GM12878 (cell line): ENCODE data around the gene NFS1. TPM values are rescaled to one million over a fixed set of nuclear protein-coding genes. Genes with fewer than 3 reads are reported as not detected.

Experiments
- ATF2 ChIP-seq: IDR thresholded peaks from 2 replicates; pipeline ENCODE4 v1.6.1; 2012; ENCODE audit warnings: low read length, inconsistent platforms
- GABPA ChIP-seq: IDR thresholded peaks from 2 replicates; pipeline ENCODE4 v1.6.1; 2014; ENCODE audit warnings: antibody characterized with exemption, low read depth, mild to moderate bottlenecking, inconsistent platforms
- HCFC1 ChIP-seq: fragments of 150-350 bp; IDR thresholded peaks from 2 replicates; pipeline ENCODE4 v1.6.1; 2014; ENCODE audit warnings: low read length
- IKZF2 ChIP-seq, 2 experiments: fragments of 450-650 bp; IDR thresholded peaks; 2 replicates each; pipeline ENCODE4 v1.6.1; 2017; ENCODE audit warnings: mild to moderate bottlenecking in 2 of 2, moderate library complexity in 2 of 2
- MEF2A ChIP-seq: IDR thresholded peaks from 2 replicates; pipeline ENCODE4 v1.6.1; 2011; ENCODE audit warnings: low read depth, mild to moderate bottlenecking, low read length, moderate library complexity; ENCODE audit not compliant: insufficient read depth
- SMARCA5 ChIP-seq: fragments of 450-650 bp; IDR thresholded peaks from 2 replicates; pipeline ENCODE4 v1.6.1; 2017; ENCODE audit warnings: mild to moderate bottlenecking
- STAT3 ChIP-seq: IDR thresholded peaks from 2 replicates; pipeline ENCODE4 v1.6.1; 2011; ENCODE audit warnings: low read depth, low read length, improper control_type of control experiment
- polyA plus RNA-seq, 11 experiments: library from polyadenylated mRNA; depleted of rRNA in 4 of 11; unstranded in 6 of 11; stranded (reverse) in 5 of 11; fragments of >200 nt; fragmentation: Nextera tagmentation in 4 of 11; fragmentation: Illumina TruSeq in 1 of 11; extraction: Ambion mirVana in 4 of 11; extraction: Trizol in 1 of 11; gene quantifications; 1 replicate in 1 of 11; 2 replicates in 10 of 11; pipeline versions ENCODE4 v1.2.1 to v1.2.3, GENCODE V29; 2011 to 2016; ENCODE audit warnings: inconsistent platforms in 2 of 11, missing spikeins in 2 of 11, low read depth in 1 of 11
- total RNA-seq, 4 experiments: library from RNA; depleted of rRNA in 3 of 4; stranded (reverse); fragments of >200 nt in 3 of 4; fragmentation: Illumina TruSeq in 1 of 4; extraction: Trizol in 1 of 4; gene quantifications; 2 replicates each; pipeline versions ENCODE4 v1.2.1 to v1.2.3, GENCODE V29; 2013 to 2021
- TF ChIP-seq, protein P1 (sequence below): IDR thresholded peaks from 2 replicates; pipeline ENCODE4 v1.6.1; 2011; ENCODE audit warnings: mild to moderate bottlenecking, low read depth, low read length, moderate library complexity; ENCODE audit not compliant: insufficient replicate concordance
- TF ChIP-seq, protein P2 (sequence below): IDR thresholded peaks from 2 replicates; pipeline ENCODE4 v1.6.1; 2012; ENCODE audit warnings: improper control_type of control experiment, low read depth, low read length; ENCODE audit not compliant: insufficient replicate concordance

Gene NFS1
- total and polyA plus RNA-seq, 10 of the 15 experiments (the other 5 are each of a cell fraction or from before 2014, with no cell fraction given): 9.2 to 74.1 (median 38.6) TPM

DNA sequence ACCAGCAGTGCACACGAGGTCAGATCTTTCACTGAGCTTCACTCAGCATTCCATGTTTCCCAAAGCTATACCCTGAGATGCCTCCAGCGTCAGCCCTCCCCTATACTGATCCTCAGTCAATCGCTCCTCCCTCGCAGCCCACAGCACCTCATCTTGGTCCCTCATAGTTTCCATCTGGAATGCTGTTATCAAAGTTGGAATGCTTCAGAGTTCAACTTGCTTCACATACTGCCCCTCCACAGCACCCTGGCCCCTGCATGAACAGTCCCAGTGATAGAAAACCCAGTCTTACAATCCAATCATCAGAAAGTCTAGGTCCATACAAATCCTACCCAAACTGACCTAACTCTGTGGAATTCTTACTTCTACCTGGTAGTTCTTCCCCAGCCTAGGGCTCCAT is 63.5 kb downstream of the NFS1 start (continued):
- TF ChIP-seq, protein P1, sequence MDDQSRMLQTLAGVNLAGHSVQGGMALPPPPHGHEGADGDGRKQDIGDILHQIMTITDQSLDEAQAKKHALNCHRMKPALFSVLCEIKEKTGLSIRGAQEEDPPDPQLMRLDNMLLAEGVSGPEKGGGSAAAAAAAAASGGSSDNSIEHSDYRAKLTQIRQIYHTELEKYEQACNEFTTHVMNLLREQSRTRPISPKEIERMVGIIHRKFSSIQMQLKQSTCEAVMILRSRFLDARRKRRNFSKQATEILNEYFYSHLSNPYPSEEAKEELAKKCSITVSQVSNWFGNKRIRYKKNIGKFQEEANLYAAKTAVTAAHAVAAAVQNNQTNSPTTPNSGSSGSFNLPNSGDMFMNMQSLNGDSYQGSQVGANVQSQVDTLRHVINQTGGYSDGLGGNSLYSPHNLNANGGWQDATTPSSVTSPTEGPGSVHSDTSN: no peak
- TF ChIP-seq ATF2 (no peak), HCFC1 (no peak), MEF2A (no peak), SMARCA5 (no peak), STAT3 (no peak), GABPA (no peak), IKZF2 (IDR thresholded peaks at IDR 0.05) (no peak)
- TF ChIP-seq, protein P2, sequence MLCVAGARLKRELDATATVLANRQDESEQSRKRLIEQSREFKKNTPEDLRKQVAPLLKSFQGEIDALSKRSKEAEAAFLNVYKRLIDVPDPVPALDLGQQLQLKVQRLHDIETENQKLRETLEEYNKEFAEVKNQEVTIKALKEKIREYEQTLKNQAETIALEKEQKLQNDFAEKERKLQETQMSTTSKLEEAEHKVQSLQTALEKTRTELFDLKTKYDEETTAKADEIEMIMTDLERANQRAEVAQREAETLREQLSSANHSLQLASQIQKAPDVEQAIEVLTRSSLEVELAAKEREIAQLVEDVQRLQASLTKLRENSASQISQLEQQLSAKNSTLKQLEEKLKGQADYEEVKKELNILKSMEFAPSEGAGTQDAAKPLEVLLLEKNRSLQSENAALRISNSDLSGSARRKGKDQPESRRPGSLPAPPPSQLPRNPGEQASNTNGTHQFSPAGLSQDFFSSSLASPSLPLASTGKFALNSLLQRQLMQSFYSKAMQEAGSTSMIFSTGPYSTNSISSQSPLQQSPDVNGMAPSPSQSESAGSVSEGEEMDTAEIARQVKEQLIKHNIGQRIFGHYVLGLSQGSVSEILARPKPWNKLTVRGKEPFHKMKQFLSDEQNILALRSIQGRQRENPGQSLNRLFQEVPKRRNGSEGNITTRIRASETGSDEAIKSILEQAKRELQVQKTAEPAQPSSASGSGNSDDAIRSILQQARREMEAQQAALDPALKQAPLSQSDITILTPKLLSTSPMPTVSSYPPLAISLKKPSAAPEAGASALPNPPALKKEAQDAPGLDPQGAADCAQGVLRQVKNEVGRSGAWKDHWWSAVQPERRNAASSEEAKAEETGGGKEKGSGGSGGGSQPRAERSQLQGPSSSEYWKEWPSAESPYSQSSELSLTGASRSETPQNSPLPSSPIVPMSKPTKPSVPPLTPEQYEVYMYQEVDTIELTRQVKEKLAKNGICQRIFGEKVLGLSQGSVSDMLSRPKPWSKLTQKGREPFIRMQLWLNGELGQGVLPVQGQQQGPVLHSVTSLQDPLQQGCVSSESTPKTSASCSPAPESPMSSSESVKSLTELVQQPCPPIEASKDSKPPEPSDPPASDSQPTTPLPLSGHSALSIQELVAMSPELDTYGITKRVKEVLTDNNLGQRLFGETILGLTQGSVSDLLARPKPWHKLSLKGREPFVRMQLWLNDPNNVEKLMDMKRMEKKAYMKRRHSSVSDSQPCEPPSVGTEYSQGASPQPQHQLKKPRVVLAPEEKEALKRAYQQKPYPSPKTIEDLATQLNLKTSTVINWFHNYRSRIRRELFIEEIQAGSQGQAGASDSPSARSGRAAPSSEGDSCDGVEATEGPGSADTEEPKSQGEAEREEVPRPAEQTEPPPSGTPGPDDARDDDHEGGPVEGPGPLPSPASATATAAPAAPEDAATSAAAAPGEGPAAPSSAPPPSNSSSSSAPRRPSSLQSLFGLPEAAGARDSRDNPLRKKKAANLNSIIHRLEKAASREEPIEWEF: no peak
